Endothelial cell of umbilical vein (primary cell): ENCODE measurements around the gene BRICD5. TPM values are rescaled to one million over a fixed set of nuclear protein-coding genes. Genes with fewer than 3 reads are reported as not detected.

Experiments
- BruUV-seq: library from RNA; stranded (reverse); fragments of 400-500 nt; replicated peaks from 2 replicates; lab custom pipeline; 2021; lab: Mats Ljungman, UMichigan
- CTCF ChIA-PET: fragments of 300-600, 350-600 bp; sonication (Branson Sonifier 250); formaldehyde crosslinking; loops from one replicate; lab custom pipeline; 2021; ENCODE audit warnings: antibody characterized with exemption, inconsistent platforms; lab: Charles Lee
- POLR2A ChIA-PET: fragments of 300-600, 350-600 bp; sonication (Branson Sonifier 250); formaldehyde crosslinking; loops from one replicate; lab custom pipeline; 2021; ENCODE audit warnings: antibody characterized with exemption, inconsistent platforms; lab: Charles Lee
- DNase-seq: peaks from one replicate; pipeline ENCODE4 v3.0.0-alpha.2; 2011; ENCODE audit warnings: low read depth, low spot score
- FAIRE-seq: peaks from 2 replicates; lab custom pipeline; 2011; peaks lifted over from hg19 to GRCh38; lab: Jason Lieb, UNC
- H2AFZ ChIP-seq: 2 replicates; pipeline ENCODE4 v1.6.0; 2012; ENCODE audit warnings: low read depth, low read length, control low read depth, inconsistent platforms
- H3K27ac ChIP-seq: 2 replicates; pipeline ENCODE4 v1.5.1; 2011; ENCODE audit warnings: low read depth, mild to moderate bottlenecking, control low read depth, low read length, moderate library complexity; ENCODE audit not compliant: insufficient read depth
- H3K27me3 ChIP-seq, 2 experiments: 2 replicates each; pipeline versions ENCODE4 v1.6.0 to v1.6.1; 2011; ENCODE audit warnings: low read length in 2 of 2, mixed read lengths in 1 of 2; ENCODE audit not compliant: control insufficient read depth in 2 of 2, insufficient read depth in 2 of 2
- H3K36me3 ChIP-seq, 2 experiments: 2 replicates in 1 of 2; 3 replicates in 1 of 2; pipeline ENCODE4 v1.5.1; 2011; ENCODE audit warnings: low read length in 2 of 2, mild to moderate bottlenecking in 1 of 2, moderate library complexity in 1 of 2; ENCODE audit not compliant: control insufficient read depth in 2 of 2, insufficient read depth in 2 of 2; ENCODE audit errors: extremely low read depth in 1 of 2
- H3K4me1 ChIP-seq: 3 replicates; pipeline ENCODE4 v1.5.1; 2011; ENCODE audit warnings: mild to moderate bottlenecking, low read length; ENCODE audit not compliant: control insufficient read depth, insufficient read depth; ENCODE audit errors: extremely low read depth
- H3K4me2 ChIP-seq: 2 replicates; pipeline ENCODE4 v1.6.1; 2011; ENCODE audit warnings: low read length, control low read depth, mixed read lengths; ENCODE audit not compliant: insufficient read depth
- H3K4me3 ChIP-seq, 3 experiments: fragments of 200-600 bp in 1 of 3; sonication (generic), shearing (Covaris generic) in 1 of 3; replicated peaks in 1 of 3; 2 replicates each; pipeline ENCODE4 v1.5.1; 2011 to 2016; ENCODE audit warnings: control low read depth in 3 of 3, low read length in 3 of 3, mild to moderate bottlenecking in 2 of 3, inconsistent platforms in 1 of 3, low read depth in 1 of 3, moderate library complexity in 1 of 3; ENCODE audit not compliant: insufficient read depth in 1 of 3
- H3K79me2 ChIP-seq: 2 replicates; pipeline ENCODE4 v1.6.0; 2012; ENCODE audit warnings: low read length, inconsistent platforms; ENCODE audit not compliant: control insufficient read depth, insufficient read depth
- H3K9ac ChIP-seq: replicated peaks from 2 replicates; pipeline ENCODE3; 2011; ENCODE audit warnings: low read length, control low read depth; ENCODE audit not compliant: insufficient read depth; ENCODE audit errors: extremely low read depth
- H3K9me1 ChIP-seq: replicated peaks from 3 replicates; pipeline ENCODE4 v1.6.0; 2011; ENCODE audit warnings: mild to moderate bottlenecking, low read length; ENCODE audit not compliant: control insufficient read depth, insufficient read depth; ENCODE audit errors: extremely low read depth
- H3K9me3 ChIP-seq: replicated peaks from 2 replicates; pipeline ENCODE4 v1.5.1; 2012; ENCODE audit warnings: low read length, inconsistent platforms; ENCODE audit not compliant: control insufficient read depth, insufficient read depth
- H4K20me1 ChIP-seq: replicated peaks from 2 replicates; pipeline ENCODE3; 2011; ENCODE audit warnings: mild to moderate bottlenecking, low read length; ENCODE audit not compliant: control insufficient read depth, insufficient read depth; ENCODE audit errors: extremely low read depth
- CTCF ChIP-seq, 2 donors: IDR thresholded peaks; 1 replicate in 1 of 2; 2 replicates in 1 of 2; pipeline ENCODE4 v1.5.1; 2011; ENCODE audit warnings: low read length in 2 of 2, mild to moderate bottlenecking in 2 of 2, moderate library complexity in 2 of 2, control low read depth in 1 of 2, inconsistent platforms in 1 of 2, low read depth in 1 of 2; ENCODE audit not compliant: insufficient read depth in 1 of 2; ENCODE audit errors: extremely low read depth in 1 of 2
- EZH2 ChIP-seq: IDR thresholded peaks from 2 replicates; pipeline ENCODE4 v1.6.1; 2012; ENCODE audit warnings: borderline replicate concordance, low read depth, mild to moderate bottlenecking, moderate library complexity, low read length, inconsistent platforms; ENCODE audit not compliant: severe bottlenecking
- FOS ChIP-seq: IDR thresholded peaks from 2 replicates; pipeline ENCODE4 v1.6.1; 2011; ENCODE audit warnings: mild to moderate bottlenecking, low read length, moderate library complexity, borderline replicate concordance; ENCODE audit not compliant: insufficient read depth
- GATA2 ChIP-seq: IDR thresholded peaks from 2 replicates; pipeline ENCODE4 v1.7.0; 2011; ENCODE audit warnings: low read depth, mild to moderate bottlenecking, moderate library complexity, mixed read lengths, low read length; ENCODE audit not compliant: insufficient read length, insufficient read depth
- JUN ChIP-seq: IDR thresholded peaks from 2 replicates; pipeline ENCODE4 v1.6.1; 2011; ENCODE audit warnings: borderline replicate concordance, low read depth; ENCODE audit not compliant: insufficient read length, insufficient read depth
- MYC ChIP-seq: IDR thresholded peaks from one replicate; pipeline ENCODE4 v1.6.1; 2011; ENCODE audit warnings: mild to moderate bottlenecking, low read depth, low read length
- POLR2A ChIP-seq: IDR thresholded peaks from 2 replicates; pipeline ENCODE4 v1.6.1; 2012; ENCODE audit warnings: low read depth, mild to moderate bottlenecking, control low read depth, low read length
- POLR2AphosphoS5 ChIP-seq: IDR thresholded peaks from 2 replicates; pipeline ENCODE4 v1.6.1; 2012; ENCODE audit warnings: low read depth, mild to moderate bottlenecking, control low read depth, low read length, moderate library complexity; ENCODE audit not compliant: insufficient read depth
- dilution Hi-C: fragments of 300-500 bp; cut with MboI; formaldehyde crosslinking; loops from one replicate; pipeline ENCODE4 v1.15.0; 2019; ENCODE audit warnings: low sequenced_read_pairs; ENCODE audit not compliant: extremely low pct_ligation_motif_present
- intact Hi-C: fragments of 100-400 bp; cut with micrococcal nuclease; formaldehyde crosslinking; loops from one replicate; pipeline ENCODE4 v1.10.0; 2022
- polyA plus RNA-seq, 4 experiments: library from polyadenylated mRNA; depleted of rRNA in 3 of 4; stranded (reverse) in 3 of 4; unstranded in 1 of 4; fragments of >200 nt; gene quantifications; 2 replicates each; pipeline versions ENCODE4 v1.2.1 to v1.2.3, GENCODE V29; 2011 to 2012; ENCODE audit warnings: missing spikeins in 1 of 4
- total RNA-seq: library from RNA; stranded (reverse); gene quantifications from 2 replicates; pipeline ENCODE4 v1.2.3, GENCODE V29; 2021
- TF ChIP-seq, protein P1 (sequence below): IDR thresholded peaks from 2 replicates; pipeline ENCODE4 v1.6.1; 2011; ENCODE audit not compliant: insufficient read depth, insufficient read length

BRICD5 gene
- total and polyA plus RNA-seq, 2 donors (not counting 3 experiments of a cell fraction or from before 2014, with no cell fraction given) = 5.6 to 8.4 TPM

DNA sequence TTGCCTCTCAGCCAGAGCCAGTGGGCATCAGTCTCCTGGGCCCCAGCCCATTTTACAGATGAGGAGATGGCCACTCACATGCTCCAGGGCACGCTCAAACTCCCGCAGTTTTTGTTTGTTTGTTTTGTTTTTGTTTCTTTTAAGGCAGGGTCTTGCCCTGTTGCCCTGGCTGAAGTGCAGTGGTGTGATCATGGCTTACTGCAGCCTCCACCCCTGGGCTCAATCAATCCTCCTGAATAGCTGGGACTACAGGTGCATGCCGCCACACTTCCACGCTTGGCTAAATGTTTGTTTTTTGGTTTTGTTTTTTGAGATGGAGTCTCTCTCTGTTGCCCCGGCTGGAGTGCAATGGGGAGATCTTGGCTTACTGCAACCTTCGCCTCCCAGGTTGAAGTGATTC, 16.3 kb upstream of the BRICD5 start:
- no peaks in the 10 kb centered on the region for H3K9me3 ChIP-seq
- ChIA-PET CTCF (interaction anchor here (2.5 kb wide), 1 partner anchor 24 kb away, joined by 7 read pairs; the partner anchor contains the start of gene ECI1), POLR2A (no interaction called here)
- DNase-seq = no peak
- H3K27ac ChIP-seq = no peak overlapping the region
- H3K4me2 ChIP-seq = no peak overlapping the region
- peaks cover 4 to 20% of the 10 kb centered on the region in 2 experiments for H3K36me3 ChIP-seq
- peaks cover 36% of the 10 kb centered on the region for H3K79me2 ChIP-seq
- peaks cover 7% of the 10 kb centered on the region for H3K4me1 ChIP-seq
- no peaks in the 10 kb centered on the region for H3K27me3 ChIP-seq
- intact Hi-C loops (no loop called here), dilution Hi-C loops (no loop called here)
- no peaks in the 10 kb centered on the region for H3K9me1 ChIP-seq
- H2AFZ ChIP-seq = no peak overlapping the region
- no peak overlapping the region for H3K4me3 ChIP-seq
- H4K20me1 ChIP-seq = no peaks in the 10 kb centered on the region
- TF ChIP-seq, protein P1, sequence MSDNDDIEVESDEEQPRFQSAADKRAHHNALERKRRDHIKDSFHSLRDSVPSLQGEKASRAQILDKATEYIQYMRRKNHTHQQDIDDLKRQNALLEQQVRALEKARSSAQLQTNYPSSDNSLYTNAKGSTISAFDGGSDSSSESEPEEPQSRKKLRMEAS = no peak
- TF ChIP-seq GATA2 (no peak), FOS (no peak), EZH2 (no peak), POLR2A (no peak), MYC (no peak), POLR2AphosphoS5 (no peak)
- FAIRE-seq = no peak
- no peak overlapping the region for H3K9ac ChIP-seq
- BruUV-seq = no TSS peak

- Histone ChIP-seq H3K9ac (no peak overlapping the region), H3K36me3 (peaks cover 0 to 14% of the 10 kb centered on the region in 2 experiments), H3K79me2 (peaks cover 36% of the 10 kb centered on the region), H3K4me2 (no peak overlapping the region), H3K4me3 (no peak overlapping the region), H2AFZ (no peak overlapping the region), H3K4me1 (peaks cover 7% of the 10 kb centered on the region), H3K9me3 (no peaks in the 10 kb centered on the region), H3K27ac (no peak overlapping the region), H3K9me1 (no peaks in the 10 kb centered on the region), H4K20me1 (no peaks in the 10 kb centered on the region), H3K27me3 (no peaks in the 10 kb centered on the region)
- POLR2A ChIA-PET = no interaction called here
- FAIRE-seq (no peak), DNase-seq (no peak)
- CTCF ChIA-PET = interaction anchor here (1.0 to 2.5 kb wide), 2 partner anchors 25 to 43 kb away, joined by 3 to 7 read pairs; partner anchors contain the start of gene ECI1
- intact Hi-C loops (no loop called here), dilution Hi-C loops (no loop called here)
- no peak for TF ChIP-seq CTCF (IDR thresholded peaks at IDR 0.05; ENCODE audit: extremely low read depth in 1 of 2, insufficient read depth in 1 of 2, low read depth in 1 of 2, low read length in 2 of 2)
- no peak for TF ChIP-seq MYC
- TF ChIP-seq EZH2 = no peak
- no peak for TF ChIP-seq POLR2AphosphoS5
- TF ChIP-seq, protein P1 = no peak
- no peak for TF ChIP-seq GATA2
- no peak for TF ChIP-seq JUN
- no peak for TF ChIP-seq POLR2A
- no peak for TF ChIP-seq FOS
- no TSS peak for BruUV-seq
Observed at GRCh38 chr16:2226245-2226793, 15.7 kb upstream of the BRICD5 start.
